Activated CD4-positive, alpha-beta T cell treated with anti-CD3 and anti-CD28 coated beads, Interleukin-2, amount 50 U/mL, for 48 hours (primary cell): Measurements from ENCODE around the gene CA9.
A peak's percentile ranks its signal among the peaks of the same experiment; 100 is the strongest.
"Not testable (repeated sequence)": the region's sequence is repeated elsewhere in the genome, so short reads cannot be mapped to it uniquely, and the experiment has no call there.

Source experiments
- DNase-seq, 2 experiments: peaks; one replicate each; pipeline ENCODE4 v3.0.0-alpha.2; 2020

CA9 gene

DNA sequence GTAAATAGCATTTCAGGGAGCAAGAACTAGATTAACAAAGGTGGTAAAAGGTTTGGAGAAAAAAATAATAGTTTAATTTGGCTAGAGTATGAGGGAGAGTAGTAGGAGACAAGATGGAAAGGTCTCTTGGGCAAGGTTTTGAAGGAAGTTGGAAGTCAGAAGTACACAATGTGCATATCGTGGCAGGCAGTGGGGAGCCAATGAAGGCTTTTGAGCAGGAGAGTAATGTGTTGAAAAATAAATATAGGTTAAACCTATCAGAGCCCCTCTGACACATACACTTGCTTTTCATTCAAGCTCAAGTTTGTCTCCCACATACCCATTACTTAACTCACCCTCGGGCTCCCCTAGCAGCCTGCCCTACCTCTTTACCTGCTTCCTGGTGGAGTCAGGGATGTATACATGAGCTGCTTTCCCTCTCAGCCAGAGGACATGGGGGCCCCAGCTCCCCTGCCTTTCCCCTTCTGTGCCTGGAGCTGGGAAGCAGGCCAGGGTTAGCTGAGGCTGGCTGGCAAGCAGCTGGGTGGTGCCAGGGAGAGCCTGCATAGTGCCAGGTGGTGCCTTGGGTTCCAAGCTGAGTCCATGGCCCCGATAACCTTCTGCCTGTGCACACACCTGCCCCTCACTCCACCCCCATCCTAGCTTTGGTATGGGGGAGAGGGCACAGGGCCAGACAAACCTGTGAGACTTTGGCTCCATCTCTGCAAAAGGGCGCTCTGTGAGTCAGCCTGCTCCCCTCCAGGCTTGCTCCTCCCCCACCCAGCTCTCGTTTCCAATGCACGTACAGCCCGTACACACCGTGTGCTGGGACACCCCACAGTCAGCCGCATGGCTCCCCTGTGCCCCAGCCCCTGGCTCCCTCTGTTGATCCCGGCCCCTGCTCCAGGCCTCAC lies at the start of gene CA9:
Gene CA9, plus strand, starts transcription at position 797 of the 893 bp plus-strand sequence. Its CDS starts 32 bp downstream, at position 829.
- no peak for DNase-seq

DNA sequence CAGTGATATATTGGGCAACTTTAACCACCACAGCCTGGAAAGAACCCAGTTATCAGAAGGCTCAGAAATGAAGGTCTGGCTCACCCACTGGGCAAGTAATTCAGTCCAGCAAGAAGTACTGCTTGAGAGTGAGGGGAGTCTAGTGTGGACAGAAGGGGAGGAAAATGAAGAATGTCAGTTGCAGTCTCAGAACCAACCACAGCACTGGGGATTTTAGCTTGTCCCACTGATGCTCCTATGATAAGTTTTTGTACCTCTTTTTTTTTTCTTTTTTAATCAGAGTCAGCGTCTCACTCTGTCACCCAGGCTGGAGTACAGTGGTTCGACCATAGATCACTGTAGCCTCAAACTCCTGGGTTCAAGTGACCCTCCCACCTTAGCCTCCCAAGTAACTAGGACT lies 46.2 kb upstream of the CA9 start:
- no peak for DNase-seq

- DNase-seq: no peak
Measured at GRCh38 chr9:35628389-35628991, 45.2 kb upstream of the CA9 start.

GRCh38 chr9:35629597-35629996 lies 44.1 kb upstream of the CA9 start:
- no peak for DNase-seq

DNA sequence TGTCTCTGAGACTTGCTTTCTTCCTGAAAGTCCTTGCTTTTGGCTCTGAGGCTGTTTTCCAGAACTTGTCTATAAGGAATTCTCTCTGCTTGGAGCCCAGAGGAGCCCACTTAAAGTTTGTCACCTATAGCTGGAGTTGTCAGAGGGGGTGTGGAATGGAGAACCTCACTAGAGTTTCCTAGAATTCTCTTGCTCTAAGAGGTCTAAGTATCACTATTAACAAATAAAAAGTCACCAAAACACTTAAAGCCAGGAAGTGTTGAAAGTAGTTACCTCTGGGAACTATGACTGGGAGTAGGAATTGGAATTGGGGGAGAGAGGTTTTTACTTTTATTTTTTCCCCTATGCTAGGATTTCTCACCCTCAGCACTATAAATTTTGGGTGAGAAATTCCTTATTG lies 38.0 kb upstream of the CA9 start:
- no peak for DNase-seq

DNA sequence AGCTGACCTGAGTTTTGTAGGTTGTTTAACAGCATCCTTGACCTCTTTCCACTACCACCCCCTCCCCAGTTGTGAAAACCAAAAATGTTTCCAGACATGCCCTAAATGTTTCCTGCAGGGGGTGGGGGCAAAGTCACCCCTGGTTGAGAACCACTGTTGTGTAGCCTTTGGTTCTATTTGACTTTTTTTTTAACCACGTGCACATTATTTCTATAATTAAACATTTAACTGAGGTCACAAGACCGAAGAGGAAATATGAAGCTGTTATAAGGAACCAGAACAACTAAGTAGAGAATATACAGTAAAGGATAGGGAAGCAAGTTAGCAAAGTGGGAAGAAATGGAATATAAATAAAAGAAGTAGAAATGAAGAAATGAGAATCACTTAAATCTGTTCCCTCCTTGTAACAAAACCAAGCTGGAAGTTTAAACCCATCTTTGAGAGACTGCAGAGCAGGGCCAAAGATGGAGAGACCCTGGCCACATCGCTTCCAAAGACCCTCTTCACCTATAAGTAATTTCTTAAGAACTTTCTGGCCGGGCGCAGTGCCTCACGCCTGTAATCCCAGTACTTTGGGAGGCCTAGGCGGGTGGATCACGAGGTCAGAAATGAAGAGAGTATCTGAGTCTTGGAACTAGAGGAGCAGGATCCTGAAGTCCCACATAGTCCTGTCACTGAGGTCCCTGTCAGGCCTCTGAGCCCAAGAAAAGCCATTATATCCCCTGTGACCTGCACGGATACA lies 37.4 kb upstream of the CA9 start:
- DNase-seq: no peak

GRCh38 chr9:35636877-35637246 lies 36.9 kb upstream of the CA9 start:
- not testable (repeated sequence) for DNase-seq

DNA sequence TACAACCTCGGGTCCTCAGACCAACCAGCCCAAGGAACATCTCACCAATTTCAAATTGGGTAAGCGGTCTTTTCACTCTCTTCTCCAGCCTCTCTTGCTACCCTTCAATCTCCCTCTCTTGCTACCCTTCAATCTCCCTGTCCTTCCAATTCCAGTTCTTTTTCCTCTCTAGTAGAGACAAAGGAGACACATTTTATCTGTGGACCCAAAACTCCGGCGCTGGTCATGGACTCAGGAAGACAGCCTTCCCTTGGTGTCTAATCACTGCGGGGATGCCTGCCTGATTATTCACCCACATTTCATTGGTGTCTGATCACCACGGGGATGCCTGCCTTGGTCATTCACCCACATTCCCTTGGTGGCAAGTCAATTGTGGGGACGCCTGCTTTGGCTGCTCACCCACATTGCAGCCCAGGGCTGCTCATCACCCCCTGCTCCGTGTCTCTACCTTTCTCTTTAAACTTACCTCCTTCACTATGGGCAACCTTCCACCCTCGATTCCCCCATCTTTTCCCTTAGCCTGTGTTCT lies 36.2 kb upstream of the CA9 start:
- not testable (repeated sequence) for DNase-seq

DNA sequence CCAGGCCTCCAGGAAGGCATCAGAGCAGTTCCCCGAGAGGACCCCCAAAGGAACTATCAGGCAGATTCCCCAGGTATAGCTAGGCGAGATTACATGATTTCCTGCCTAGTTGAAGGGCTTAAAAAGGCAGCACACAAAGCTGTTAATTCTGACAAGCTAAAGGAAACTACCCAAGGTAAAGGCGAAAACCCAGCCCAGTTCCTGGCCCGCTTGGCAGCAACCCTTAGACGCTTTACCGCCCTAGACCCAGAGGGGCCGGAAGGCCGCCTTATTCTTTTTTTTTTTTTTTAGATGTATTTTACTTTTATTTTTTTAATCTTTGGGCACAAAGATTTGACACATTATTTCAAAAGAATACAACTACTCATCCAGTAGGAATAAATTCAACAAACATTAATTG lies 35.0 kb upstream of the CA9 start:
- not testable (repeated sequence) for DNase-seq

GRCh38 chr9:35639225-35639624 lies 34.5 kb upstream of the CA9 start:
- not testable (repeated sequence) for DNase-seq

- no peak for DNase-seq
Measured at GRCh38 chr9:35639631-35640030, 34.1 kb upstream of the CA9 start.

DNA sequence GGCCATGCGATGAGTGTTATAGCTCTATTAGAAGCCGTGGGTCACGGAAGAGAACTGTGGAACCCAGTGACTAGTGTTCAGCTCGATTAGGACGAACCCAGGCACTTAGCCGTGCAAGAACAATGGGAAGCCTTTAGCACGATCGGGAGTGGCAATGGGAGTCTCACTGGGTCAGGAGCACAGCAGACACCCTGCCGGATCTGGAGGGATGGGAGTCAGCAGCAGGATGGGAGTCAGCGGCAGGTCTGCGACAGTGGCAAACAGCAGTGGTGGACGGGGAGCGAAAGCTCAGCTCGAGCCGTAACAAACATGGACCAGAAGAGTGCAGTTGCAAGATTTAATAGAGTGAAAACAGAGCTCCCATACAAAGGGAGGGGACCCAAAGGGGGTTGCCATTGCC lies 33.3 kb upstream of the CA9 start:
- DNase-seq: not testable (repeated sequence)

DNA sequence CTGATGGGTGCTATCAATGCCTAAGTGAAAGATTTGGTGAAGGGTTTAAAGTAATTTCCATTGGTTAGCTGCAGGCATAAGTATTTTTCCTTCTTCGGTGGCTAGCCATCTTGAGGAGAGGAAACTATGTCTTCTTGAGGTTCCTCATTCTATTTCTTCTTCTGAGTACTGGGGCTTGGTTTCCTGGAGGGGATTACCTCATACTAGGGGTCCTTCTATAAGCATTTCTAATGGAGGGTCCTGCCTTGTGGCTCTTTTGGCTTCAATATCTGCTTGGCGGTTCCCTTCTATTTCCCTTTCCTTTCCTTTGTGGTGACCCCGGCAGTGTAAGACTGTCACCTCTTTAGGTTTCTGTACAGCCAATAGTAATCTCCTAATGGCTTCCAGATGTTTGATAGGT lies 32.2 kb upstream of the CA9 start:
- not testable (repeated sequence) for DNase-seq

DNA sequence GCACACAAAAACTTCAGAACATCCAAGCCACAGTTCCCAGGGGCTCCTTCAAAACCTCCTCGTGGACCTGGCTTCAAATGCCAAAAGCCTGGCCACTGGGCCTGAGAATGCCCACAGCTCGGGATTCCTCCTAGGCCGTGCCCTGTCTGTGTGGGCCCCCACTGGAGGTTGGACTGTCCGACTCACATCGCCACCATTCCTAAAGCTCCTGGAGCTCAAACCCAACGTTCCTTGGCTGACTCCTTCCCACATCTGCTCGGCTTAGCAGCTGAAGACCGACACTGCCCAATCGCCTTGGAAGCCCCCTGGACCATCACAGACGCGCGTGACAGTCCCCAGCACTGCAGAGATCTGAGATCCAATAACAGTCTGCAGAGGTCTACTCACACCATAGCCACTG lies 30.7 kb upstream of the CA9 start:
- no peak for DNase-seq

DNA sequence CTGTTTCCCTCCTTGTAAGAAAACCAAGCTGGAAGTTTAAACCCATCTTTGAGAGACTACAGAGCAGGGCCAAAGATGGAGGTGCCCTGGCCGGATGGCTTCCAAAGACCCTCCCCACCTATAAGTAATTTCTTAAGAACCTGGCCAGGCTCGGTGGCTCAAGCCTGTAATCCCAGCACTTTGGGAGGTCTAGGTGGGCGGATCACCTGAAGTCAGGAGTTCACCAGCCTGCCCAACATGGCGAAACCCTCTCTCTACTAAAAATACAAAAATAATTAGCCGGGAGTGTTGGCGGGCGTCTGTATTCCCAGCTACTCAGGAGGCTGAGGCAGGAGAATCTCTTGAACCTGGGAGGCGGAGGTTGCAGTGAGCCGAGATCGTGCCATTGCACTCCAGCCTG lies 28.0 kb upstream of the CA9 start:
- DNase-seq: not testable (repeated sequence)

GRCh38 chr9:35646153-35646532 lies 27.6 kb upstream of the CA9 start:
- DNase-seq: no peak

GRCh38 chr9:35646533-35647265 lies 27.0 kb upstream of the CA9 start:
- DNase-seq: peak; percentile 91 to 93

GRCh38 chr9:35649431-35650340 lies 24.0 kb upstream of the CA9 start:
- peak; percentile 63 to 66 for DNase-seq

DNA sequence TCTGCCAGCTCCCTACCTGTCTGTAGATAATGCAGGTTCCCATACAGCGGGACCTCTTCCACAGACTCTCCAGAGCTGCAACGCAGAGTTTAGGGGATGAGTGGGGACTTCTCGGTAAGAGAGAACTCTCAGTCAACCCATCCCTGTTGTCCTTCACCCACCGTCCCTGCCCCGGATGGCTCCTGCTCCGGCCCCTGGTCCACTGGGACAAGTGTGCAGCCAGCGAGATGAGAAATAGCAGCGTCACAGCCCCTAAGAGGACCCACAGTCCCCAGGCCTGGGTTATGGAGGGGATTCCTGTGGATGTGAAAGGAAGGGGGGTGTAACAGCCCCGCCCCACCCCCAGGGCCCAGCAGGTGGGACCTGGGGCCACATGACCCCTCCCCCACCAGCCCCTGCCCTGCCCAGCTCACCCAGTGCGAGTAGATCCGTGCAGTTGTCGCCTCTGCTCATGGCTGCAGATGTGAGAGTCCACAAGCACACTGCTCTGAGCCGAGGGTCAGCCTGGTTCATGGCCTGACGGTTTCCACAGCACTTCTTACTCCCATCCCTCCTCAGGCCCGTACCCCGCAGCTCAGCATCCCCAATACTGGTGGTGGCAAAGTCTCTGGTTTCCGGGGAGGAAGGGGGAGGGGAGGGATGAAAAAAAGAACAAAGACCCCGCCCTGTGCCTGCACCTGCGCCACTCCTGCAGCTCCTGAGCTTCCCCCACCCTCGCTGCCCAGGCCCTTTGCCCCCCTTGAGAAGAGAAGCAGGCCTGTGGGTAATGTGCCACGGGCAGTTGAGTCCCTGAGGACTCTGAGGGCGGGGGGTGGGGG lies 23.2 kb upstream of the CA9 start, which contains the start of gene SIT1:
Gene SIT1, minus strand, starts transcription at position 591 of the 818 bp plus-strand sequence. Its CDS starts 78 bp downstream, at position 513.
- peak; percentile 64 to 71 for DNase-seq
